WTC11 (cell line): ENCODE results near the gene NONO. TPM values are rescaled to one million over a fixed set of nuclear protein-coding genes. Genes with fewer than 3 reads are reported as not detected.
"Not testable (repeated sequence)": the region's sequence is repeated elsewhere in the genome, so short reads cannot be mapped to it uniquely, and the experiment has no call there.

Experiments
- ATAC-seq: fragments of 200-7000 bp; cut with Tn5 transposase; 2 replicates; pipeline ENCODE4 v1.10.0; 2021; ENCODE audit warnings: mild to moderate bottlenecking, moderate library complexity
- CTCF ChIA-PET: fragments of 300-600 bp; sonication (Branson Sonifier 250); formaldehyde crosslinking; loops from one replicate; lab custom pipeline; 2021; ENCODE audit warnings: antibody characterized with exemption; lab: Charles Lee
- POLR2A ChIA-PET: fragments of 350-600 bp; sonication (Branson Sonifier 250); formaldehyde crosslinking; loops from one replicate; lab custom pipeline; 2021; ENCODE audit warnings: antibody characterized with exemption; lab: Charles Lee
- DNase-seq: peaks from one replicate; pipeline ENCODE4 v3.0.0; 2021; ENCODE audit warnings: low spot score
- H3K27ac Mint-ChIP-seq: 2 replicates; pipeline ENCODE4 v1.8.0; 2021; ENCODE audit warnings: mixed read lengths
- H3K27me3 Mint-ChIP-seq: 2 replicates; pipeline ENCODE4 v1.8.0; 2021; ENCODE audit warnings: low read depth, mild to moderate bottlenecking, moderate library complexity, mixed read lengths
- H3K36me3 Mint-ChIP-seq: 2 replicates; pipeline ENCODE4 v1.8.0; 2021; ENCODE audit warnings: mixed read lengths
- H3K4me1 Mint-ChIP-seq: 2 replicates; pipeline ENCODE4 v1.8.0; 2022; ENCODE audit warnings: mixed read lengths
- H3K4me3 Mint-ChIP-seq: 2 replicates; pipeline ENCODE4 v1.8.0; 2021; ENCODE audit warnings: mild to moderate bottlenecking, moderate library complexity, mixed read lengths
- H3K9me3 Mint-ChIP-seq: 2 replicates; pipeline ENCODE4 v1.8.0; 2021; ENCODE audit warnings: mixed read lengths
- CREB1 ChIP-seq: sonication (generic); formaldehyde crosslinking; IDR thresholded peaks from 2 replicates; pipeline ENCODE4 v1.8.0; 2023; ENCODE audit warnings: mild to moderate bottlenecking, missing genetic modification reagents
- MXD4 ChIP-seq: fragments of 250-450 bp; sonication (Bioruptor Pico); IDR thresholded peaks from 2 replicates; pipeline ENCODE4 v1.8.0; 2021; ENCODE audit warnings: mild to moderate bottlenecking, moderate library complexity, borderline replicate concordance
- NFE2L1 ChIP-seq: sonication (generic); formaldehyde crosslinking; IDR thresholded peaks from 2 replicates; pipeline ENCODE4 v1.8.1; 2023; ENCODE audit warnings: missing genetic modification reagents
- TP53 ChIP-seq: sonication (generic); formaldehyde crosslinking; IDR thresholded peaks from 2 replicates; pipeline ENCODE4 v1.8.1; 2023; ENCODE audit warnings: mild to moderate bottlenecking, missing genetic modification reagents
- ZNF121 ChIP-seq: sonication (generic); formaldehyde crosslinking; IDR thresholded peaks from 2 replicates; pipeline ENCODE4 v1.8.0; 2023; ENCODE audit warnings: missing genetic modification reagents
- ZNF138 ChIP-seq: sonication (generic); formaldehyde crosslinking; conservative IDR thresholded peaks from 2 replicates; pipeline ENCODE4 v1.8.1; 2022; ENCODE audit warnings: mild to moderate bottlenecking, moderate library complexity, missing genetic modification reagents
- ZNF263 ChIP-seq: sonication (generic); formaldehyde crosslinking; IDR thresholded peaks from 2 replicates; pipeline ENCODE4 v1.8.1; 2022; ENCODE audit warnings: low read depth, mild to moderate bottlenecking, moderate library complexity, missing genetic modification reagents
- ZNF317 ChIP-seq: sonication (generic); formaldehyde crosslinking; IDR thresholded peaks from 2 replicates; pipeline ENCODE4 v1.8.1; 2023; ENCODE audit warnings: low read depth, mild to moderate bottlenecking, moderate library complexity, missing genetic modification reagents, borderline replicate concordance
- total RNA-seq: library from RNA; stranded (reverse); gene quantifications from 3 replicates; pipeline ENCODE4 v1.2.3, GENCODE V29; 2021
- TF ChIP-seq, protein P1 (sequence below): fragments of 250-450 bp; sonication (Bioruptor Pico); IDR thresholded peaks from 2 replicates; pipeline ENCODE4 v1.9.0; 2021; ENCODE audit warnings: mild to moderate bottlenecking
- TF ChIP-seq, protein P2 (sequence below): sonication (generic); formaldehyde crosslinking; conservative IDR thresholded peaks from 2 replicates; pipeline ENCODE4 v1.8.1; 2022; ENCODE audit warnings: mild to moderate bottlenecking, missing genetic modification reagents
- TF ChIP-seq, protein P3 (sequence below): sonication (generic); formaldehyde crosslinking; IDR thresholded peaks from 2 replicates; pipeline ENCODE4 v1.8.0; 2022; ENCODE audit warnings: mild to moderate bottlenecking, missing genetic modification reagents
- TF ChIP-seq, protein P4 (sequence below): sonication (generic); formaldehyde crosslinking; IDR thresholded peaks from 2 replicates; pipeline ENCODE4 v1.8.1; 2022; ENCODE audit warnings: mild to moderate bottlenecking, missing genetic modification reagents, moderate library complexity, borderline replicate concordance
- TF ChIP-seq, protein P5 (sequence below): sonication (generic); formaldehyde crosslinking; conservative IDR thresholded peaks from 2 replicates; pipeline ENCODE4 v1.8.1; 2023; ENCODE audit warnings: mild to moderate bottlenecking, low read depth, missing genetic modification reagents, moderate library complexity
- TF ChIP-seq, protein P6 (sequence below): sonication (generic); formaldehyde crosslinking; IDR thresholded peaks from 2 replicates; pipeline ENCODE4 v1.8.0; 2023; ENCODE audit warnings: mild to moderate bottlenecking, missing genetic modification reagents
- TF ChIP-seq, protein P7 (sequence below): sonication (generic); formaldehyde crosslinking; IDR thresholded peaks from 2 replicates; pipeline ENCODE4 v1.8.0; 2022; ENCODE audit warnings: mild to moderate bottlenecking, missing genetic modification reagents

Gene NONO
- total RNA-seq, 1 experiment from 2014 or later: 706 TPM

DNA sequence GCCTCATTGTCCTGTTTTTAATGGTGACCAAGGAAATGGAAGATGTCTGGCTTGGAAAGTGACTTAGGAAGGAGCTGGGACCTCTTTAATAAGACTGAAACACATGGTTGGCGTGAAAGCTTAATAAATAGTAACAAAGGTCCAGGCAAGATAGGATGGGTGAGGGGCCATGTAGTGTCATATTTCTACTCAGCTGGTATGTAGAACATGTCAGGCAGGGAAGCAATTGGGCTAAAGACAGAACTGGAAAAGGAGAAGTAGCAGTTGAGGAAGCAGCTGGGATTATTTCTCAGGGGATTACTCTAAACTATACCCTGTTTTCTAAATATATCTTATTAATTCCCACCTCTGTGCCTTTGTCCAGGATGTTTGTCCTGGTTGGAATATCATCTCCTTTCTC is 36.7 kb downstream of the NONO start:
- no peak overlapping the region for H3K4me3 Mint-ChIP-seq
- no peaks in the 10 kb centered on the region for H3K4me1 Mint-ChIP-seq
- DNase-seq: no peak
- no peaks in the 10 kb centered on the region for H3K27me3 Mint-ChIP-seq
- peaks cover 12% of the 10 kb centered on the region for H3K36me3 Mint-ChIP-seq
- POLR2A ChIA-PET: interaction anchor here (0.6 kb wide), 1 partner anchor 14 kb away, joined by 3 read pairs; no protein-coding TSS in a partner anchor
- CTCF ChIA-PET: interaction anchor here (0.7 kb wide), 1 partner anchor 30 kb away, joined by 3 read pairs; no protein-coding TSS in a partner anchor
- TF ChIP-seq ZNF138: no peak
- no peak for TF ChIP-seq NFE2L1
- no peak for TF ChIP-seq CREB1 (CRISPR knock-in tag)
- TF ChIP-seq, protein P1, sequence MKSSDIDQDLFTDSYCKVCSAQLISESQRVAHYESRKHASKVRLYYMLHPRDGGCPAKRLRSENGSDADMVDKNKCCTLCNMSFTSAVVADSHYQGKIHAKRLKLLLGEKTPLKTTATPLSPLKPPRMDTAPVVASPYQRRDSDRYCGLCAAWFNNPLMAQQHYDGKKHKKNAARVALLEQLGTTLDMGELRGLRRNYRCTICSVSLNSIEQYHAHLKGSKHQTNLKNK: no peak
- TF ChIP-seq, protein P2, sequence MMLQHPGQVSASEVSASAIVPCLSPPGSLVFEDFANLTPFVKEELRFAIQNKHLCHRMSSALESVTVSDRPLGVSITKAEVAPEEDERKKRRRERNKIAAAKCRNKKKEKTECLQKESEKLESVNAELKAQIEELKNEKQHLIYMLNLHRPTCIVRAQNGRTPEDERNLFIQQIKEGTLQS (CRISPR knock-in tag): no peak
- TF ChIP-seq, protein P3, sequence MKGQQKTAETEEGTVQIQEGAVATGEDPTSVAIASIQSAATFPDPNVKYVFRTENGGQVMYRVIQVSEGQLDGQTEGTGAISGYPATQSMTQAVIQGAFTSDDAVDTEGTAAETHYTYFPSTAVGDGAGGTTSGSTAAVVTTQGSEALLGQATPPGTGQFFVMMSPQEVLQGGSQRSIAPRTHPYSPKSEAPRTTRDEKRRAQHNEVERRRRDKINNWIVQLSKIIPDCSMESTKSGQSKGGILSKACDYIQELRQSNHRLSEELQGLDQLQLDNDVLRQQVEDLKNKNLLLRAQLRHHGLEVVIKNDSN (CRISPR knock-in tag): no peak
- TF ChIP-seq, protein P4, sequence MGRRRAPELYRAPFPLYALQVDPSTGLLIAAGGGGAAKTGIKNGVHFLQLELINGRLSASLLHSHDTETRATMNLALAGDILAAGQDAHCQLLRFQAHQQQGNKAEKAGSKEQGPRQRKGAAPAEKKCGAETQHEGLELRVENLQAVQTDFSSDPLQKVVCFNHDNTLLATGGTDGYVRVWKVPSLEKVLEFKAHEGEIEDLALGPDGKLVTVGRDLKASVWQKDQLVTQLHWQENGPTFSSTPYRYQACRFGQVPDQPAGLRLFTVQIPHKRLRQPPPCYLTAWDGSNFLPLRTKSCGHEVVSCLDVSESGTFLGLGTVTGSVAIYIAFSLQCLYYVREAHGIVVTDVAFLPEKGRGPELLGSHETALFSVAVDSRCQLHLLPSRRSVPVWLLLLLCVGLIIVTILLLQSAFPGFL (CRISPR knock-in tag): no peak
- no peak for TF ChIP-seq ZNF263
- no peak for TF ChIP-seq ZNF121 (CRISPR knock-in tag)
- H3K27ac Mint-ChIP-seq: no peak overlapping the region
- H3K9me3 Mint-ChIP-seq: no peaks in the 10 kb centered on the region
- ATAC-seq: no peak

DNA sequence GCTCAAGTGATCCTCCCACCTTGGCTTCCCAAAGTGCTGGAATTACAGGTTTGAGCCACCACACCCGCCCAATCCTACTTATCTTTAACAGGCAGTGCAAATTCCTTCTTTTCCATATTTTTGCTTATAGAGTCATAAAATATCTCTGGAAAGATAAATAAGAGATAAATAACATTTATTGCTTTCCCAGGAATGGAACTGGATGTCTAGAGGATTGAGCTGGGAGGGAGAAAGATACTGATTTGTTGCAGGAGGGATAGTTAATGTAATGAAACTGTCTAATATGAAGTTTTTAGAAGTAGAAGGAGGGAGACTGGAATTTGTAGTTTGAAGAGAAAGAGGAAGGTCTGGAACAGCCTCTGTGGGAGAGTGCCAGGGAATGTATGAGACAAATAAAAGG is 38.3 kb downstream of the NONO start:
- no peak for DNase-seq
- Mint-ChIP-seq H3K9me3 (peaks cover 2% of the 10 kb centered on the region; the same call in 1 of the 2 replicates), H3K36me3 (peaks cover 6% of the 10 kb centered on the region), H3K27me3 (no peaks in the 10 kb centered on the region), H3K27ac (no peak overlapping the region), H3K4me1 (no peaks in the 10 kb centered on the region), H3K4me3 (no peak overlapping the region)
- TF ChIP-seq, protein P5, sequence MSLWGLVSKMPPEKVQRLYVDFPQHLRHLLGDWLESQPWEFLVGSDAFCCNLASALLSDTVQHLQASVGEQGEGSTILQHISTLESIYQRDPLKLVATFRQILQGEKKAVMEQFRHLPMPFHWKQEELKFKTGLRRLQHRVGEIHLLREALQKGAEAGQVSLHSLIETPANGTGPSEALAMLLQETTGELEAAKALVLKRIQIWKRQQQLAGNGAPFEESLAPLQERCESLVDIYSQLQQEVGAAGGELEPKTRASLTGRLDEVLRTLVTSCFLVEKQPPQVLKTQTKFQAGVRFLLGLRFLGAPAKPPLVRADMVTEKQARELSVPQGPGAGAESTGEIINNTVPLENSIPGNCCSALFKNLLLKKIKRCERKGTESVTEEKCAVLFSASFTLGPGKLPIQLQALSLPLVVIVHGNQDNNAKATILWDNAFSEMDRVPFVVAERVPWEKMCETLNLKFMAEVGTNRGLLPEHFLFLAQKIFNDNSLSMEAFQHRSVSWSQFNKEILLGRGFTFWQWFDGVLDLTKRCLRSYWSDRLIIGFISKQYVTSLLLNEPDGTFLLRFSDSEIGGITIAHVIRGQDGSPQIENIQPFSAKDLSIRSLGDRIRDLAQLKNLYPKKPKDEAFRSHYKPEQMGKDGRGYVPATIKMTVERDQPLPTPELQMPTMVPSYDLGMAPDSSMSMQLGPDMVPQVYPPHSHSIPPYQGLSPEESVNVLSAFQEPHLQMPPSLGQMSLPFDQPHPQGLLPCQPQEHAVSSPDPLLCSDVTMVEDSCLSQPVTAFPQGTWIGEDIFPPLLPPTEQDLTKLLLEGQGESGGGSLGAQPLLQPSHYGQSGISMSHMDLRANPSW: no peak
- TF ChIP-seq TP53 (CRISPR knock-in tag): no peak
- TF ChIP-seq MXD4 (CRISPR knock-in tag): no peak
- TF ChIP-seq, protein P6, sequence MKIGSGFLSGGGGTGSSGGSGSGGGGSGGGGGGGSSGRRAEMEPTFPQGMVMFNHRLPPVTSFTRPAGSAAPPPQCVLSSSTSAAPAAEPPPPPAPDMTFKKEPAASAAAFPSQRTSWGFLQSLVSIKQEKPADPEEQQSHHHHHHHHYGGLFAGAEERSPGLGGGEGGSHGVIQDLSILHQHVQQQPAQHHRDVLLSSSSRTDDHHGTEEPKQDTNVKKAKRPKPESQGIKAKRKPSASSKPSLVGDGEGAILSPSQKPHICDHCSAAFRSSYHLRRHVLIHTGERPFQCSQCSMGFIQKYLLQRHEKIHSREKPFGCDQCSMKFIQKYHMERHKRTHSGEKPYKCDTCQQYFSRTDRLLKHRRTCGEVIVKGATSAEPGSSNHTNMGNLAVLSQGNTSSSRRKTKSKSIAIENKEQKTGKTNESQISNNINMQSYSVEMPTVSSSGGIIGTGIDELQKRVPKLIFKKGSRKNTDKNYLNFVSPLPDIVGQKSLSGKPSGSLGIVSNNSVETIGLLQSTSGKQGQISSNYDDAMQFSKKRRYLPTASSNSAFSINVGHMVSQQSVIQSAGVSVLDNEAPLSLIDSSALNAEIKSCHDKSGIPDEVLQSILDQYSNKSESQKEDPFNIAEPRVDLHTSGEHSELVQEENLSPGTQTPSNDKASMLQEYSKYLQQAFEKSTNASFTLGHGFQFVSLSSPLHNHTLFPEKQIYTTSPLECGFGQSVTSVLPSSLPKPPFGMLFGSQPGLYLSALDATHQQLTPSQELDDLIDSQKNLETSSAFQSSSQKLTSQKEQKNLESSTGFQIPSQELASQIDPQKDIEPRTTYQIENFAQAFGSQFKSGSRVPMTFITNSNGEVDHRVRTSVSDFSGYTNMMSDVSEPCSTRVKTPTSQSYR (CRISPR knock-in tag): no peak
- no peak for TF ChIP-seq ZNF317 (CRISPR knock-in tag)
- TF ChIP-seq, protein P7, sequence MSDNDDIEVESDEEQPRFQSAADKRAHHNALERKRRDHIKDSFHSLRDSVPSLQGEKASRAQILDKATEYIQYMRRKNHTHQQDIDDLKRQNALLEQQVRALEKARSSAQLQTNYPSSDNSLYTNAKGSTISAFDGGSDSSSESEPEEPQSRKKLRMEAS (CRISPR knock-in tag): no peak
- TF ChIP-seq NFE2L1: no peak
- CTCF ChIA-PET: no interaction called here
- POLR2A ChIA-PET: no interaction called here
- ATAC-seq: no peak

DNA sequence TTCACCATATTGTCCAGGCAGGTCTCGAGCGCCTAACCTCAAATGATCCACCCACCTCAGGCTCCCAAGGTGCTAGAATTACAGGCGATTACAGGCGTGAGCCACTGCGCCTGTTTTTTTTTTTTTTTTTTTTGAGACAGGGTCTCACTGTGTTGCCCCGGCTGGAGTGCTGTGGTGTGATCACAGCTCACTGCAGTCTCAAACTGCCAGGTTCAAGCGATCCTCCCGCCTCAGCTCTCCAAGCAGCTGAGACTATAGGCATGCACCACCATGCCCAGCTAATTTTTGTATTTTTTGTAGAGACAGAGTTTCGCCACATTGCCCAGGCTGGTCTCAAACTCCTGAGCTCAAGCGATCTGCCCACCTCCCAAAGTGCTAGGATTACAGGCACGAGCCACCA is 41.0 kb downstream of the NONO start:
- H3K27me3 Mint-ChIP-seq, CTCF ChIA-PET, H3K4me3 Mint-ChIP-seq, H3K9me3 Mint-ChIP-seq, H3K4me1 Mint-ChIP-seq, DNase-seq, POLR2A ChIA-PET, H3K27ac Mint-ChIP-seq, ATAC-seq: not testable (repeated sequence)
- H3K36me3 Mint-ChIP-seq: peaks cover 12% of the 10 kb centered on the region
